Astrocyte (in vitro differentiated cells and primary cell): Measurements from ENCODE around the gene WFS1. TPM values are rescaled to one million over a fixed set of nuclear protein-coding genes. Genes with fewer than 3 reads are reported as not detected.

Experiments used
- DNase-seq: peaks from one replicate; pipeline ENCODE4 v3.0.0-alpha.2; 2010; ENCODE audit warnings: low read depth
- FAIRE-seq: peaks from 2 replicates; lab custom pipeline; 2011; peaks lifted over from hg19 to GRCh38; lab: Jason Lieb, UNC
- H2AFZ ChIP-seq: 2 replicates; pipeline ENCODE4 v1.6.0; 2012; ENCODE audit warnings: low read depth, low read length, inconsistent platforms
- H3K27ac ChIP-seq: 2 replicates; pipeline ENCODE4 v1.5.1; 2011; ENCODE audit warnings: low read depth, low read length, inconsistent platforms
- H3K27me3 ChIP-seq: 2 replicates; pipeline ENCODE4 v1.6.0; 2011; ENCODE audit warnings: low read length, inconsistent platforms; ENCODE audit not compliant: insufficient read depth
- H3K36me3 ChIP-seq: 2 replicates; pipeline ENCODE4 v1.5.1; 2011; ENCODE audit warnings: low read length, inconsistent platforms; ENCODE audit not compliant: insufficient read depth
- H3K4me1 ChIP-seq: 2 replicates; pipeline ENCODE4 v1.5.1; 2011; ENCODE audit warnings: low read length, inconsistent platforms; ENCODE audit not compliant: insufficient read depth
- H3K4me2 ChIP-seq: 2 replicates; pipeline ENCODE4 v1.6.0; 2012; ENCODE audit warnings: low read length, inconsistent platforms
- H3K4me3 ChIP-seq: 2 replicates; pipeline ENCODE4 v1.5.1; 2011; ENCODE audit warnings: low read depth, mild to moderate bottlenecking, low read length, inconsistent platforms; ENCODE audit not compliant: insufficient read depth
- H3K79me2 ChIP-seq: 2 replicates; pipeline ENCODE4 v1.6.0; 2012; ENCODE audit warnings: mild to moderate bottlenecking, low read length, inconsistent platforms; ENCODE audit not compliant: insufficient read depth
- H3K9ac ChIP-seq: 2 replicates; pipeline ENCODE4 v1.6.0; 2012; ENCODE audit warnings: mild to moderate bottlenecking, low read length, inconsistent platforms
- H3K9me3 ChIP-seq: 2 replicates; pipeline ENCODE4 v1.5.1; 2012; ENCODE audit warnings: low read depth, mild to moderate bottlenecking, low read length, inconsistent platforms; ENCODE audit not compliant: insufficient read depth
- H4K20me1 ChIP-seq: 2 replicates; pipeline ENCODE4 v1.6.0; 2012; ENCODE audit warnings: low read length, inconsistent platforms; ENCODE audit not compliant: insufficient read depth
- H3K27ac Mint-ChIP-seq: one replicate; pipeline ENCODE4 v1.8.0; 2021; ENCODE audit warnings: mild to moderate bottlenecking, mixed read lengths; ENCODE audit not compliant: unreplicated experiment
- H3K27me3 Mint-ChIP-seq: one replicate; pipeline ENCODE4 v1.8.0; 2021; ENCODE audit warnings: low read depth, mixed read lengths; ENCODE audit not compliant: unreplicated experiment
- H3K36me3 Mint-ChIP-seq: one replicate; pipeline ENCODE4 v1.8.0; 2021; ENCODE audit warnings: low read depth, mixed read lengths; ENCODE audit not compliant: unreplicated experiment
- H3K4me1 Mint-ChIP-seq: one replicate; pipeline ENCODE4 v1.8.0; 2021; ENCODE audit warnings: low read depth, mixed read lengths; ENCODE audit not compliant: unreplicated experiment
- H3K4me3 Mint-ChIP-seq: one replicate; pipeline ENCODE4 v1.8.0; 2021; ENCODE audit warnings: mild to moderate bottlenecking, moderate library complexity, mixed read lengths; ENCODE audit not compliant: unreplicated experiment
- H3K9me3 Mint-ChIP-seq: one replicate; pipeline ENCODE4 v1.8.0; 2021; ENCODE audit warnings: mild to moderate bottlenecking, mixed read lengths; ENCODE audit not compliant: unreplicated experiment
- CTCF ChIP-seq: IDR thresholded peaks from 2 replicates; pipeline ENCODE4 v1.5.1; 2011; ENCODE audit warnings: low read depth, mild to moderate bottlenecking, inconsistent platforms, low read length, moderate library complexity; ENCODE audit not compliant: insufficient read depth
- EZH2 ChIP-seq: IDR thresholded peaks from 2 replicates; pipeline ENCODE4 v1.6.1; 2012; ENCODE audit warnings: mild to moderate bottlenecking, low read length, inconsistent platforms; ENCODE audit not compliant: insufficient read depth
- total RNA-seq: library from RNA; stranded (reverse); gene quantifications from 2 replicates; pipeline ENCODE4 v1.2.1, GENCODE V29; 2021

The WFS1 gene
- total RNA-seq, 1 donor from 2014 or later = 39.0 TPM

- no peak overlapping the region for H3K4me2 ChIP-seq
- no peak overlapping the region for H3K9ac ChIP-seq
- no peaks in the 10 kb centered on the region for H3K36me3 ChIP-seq
- no peak overlapping the region for H2AFZ ChIP-seq
- no peaks in the 10 kb centered on the region for H3K79me2 ChIP-seq
- no peaks in the 10 kb centered on the region for H3K4me1 ChIP-seq
- H3K27me3 Mint-ChIP-seq = no peaks in the 10 kb centered on the region
- no peaks in the 10 kb centered on the region for H3K4me1 Mint-ChIP-seq
- H3K27me3 ChIP-seq = no peaks in the 10 kb centered on the region
- H3K9me3 Mint-ChIP-seq = no peaks in the 10 kb centered on the region
- TF ChIP-seq CTCF (no peak), EZH2 (no peak)
- no peak overlapping the region for H3K4me3 ChIP-seq
- no peak for FAIRE-seq
- H4K20me1 ChIP-seq = no peaks in the 10 kb centered on the region
- DNase-seq = no peak
- H3K9me3 ChIP-seq = no peaks in the 10 kb centered on the region
- H3K36me3 Mint-ChIP-seq = peaks cover 56% of the 10 kb centered on the region
- H3K27ac ChIP-seq = no peak overlapping the region
- H3K27ac Mint-ChIP-seq = no peak overlapping the region
- H3K4me3 Mint-ChIP-seq = no peak overlapping the region
Measured at GRCh38 chr4:6297266-6297815, 27.7 kb downstream of the WFS1 start.

- FAIRE-seq (no peak), DNase-seq (no peak)
- H3K27me3 ChIP-seq = no peaks in the 10 kb centered on the region
- H3K9ac ChIP-seq = no peak overlapping the region
- Mint-ChIP-seq H3K4me1 (no peaks in the 10 kb centered on the region), H3K27me3 (no peaks in the 10 kb centered on the region), H3K4me3 (no peak overlapping the region), H3K9me3 (no peaks in the 10 kb centered on the region), H3K36me3 (peaks cover 52% of the 10 kb centered on the region), H3K27ac (no peak overlapping the region)
- H3K79me2 ChIP-seq = no peaks in the 10 kb centered on the region
- no peaks in the 10 kb centered on the region for H3K4me1 ChIP-seq
- H4K20me1 ChIP-seq = peaks cover 3% of the 10 kb centered on the region
- TF ChIP-seq CTCF = no peak
- no peak for TF ChIP-seq EZH2
- H3K4me2 ChIP-seq = no peak overlapping the region
- no peaks in the 10 kb centered on the region for H3K9me3 ChIP-seq
- no peak overlapping the region for H2AFZ ChIP-seq
- no peak overlapping the region for H3K27ac ChIP-seq
- no peak overlapping the region for H3K4me3 ChIP-seq
- no peaks in the 10 kb centered on the region for H3K36me3 ChIP-seq
Measured at GRCh38 chr4:6298035-6298434, 28.4 kb downstream of the WFS1 start.

GRCh38 chr4:6298852-6299251 lies 29.2 kb downstream of the WFS1 start:
- Histone ChIP-seq H3K27me3 (no peaks in the 10 kb centered on the region), H2AFZ (no peak overlapping the region), H3K79me2 (no peaks in the 10 kb centered on the region), H3K9ac (no peak overlapping the region), H3K4me1 (no peaks in the 10 kb centered on the region), H3K4me2 (no peak overlapping the region), H3K9me3 (no peaks in the 10 kb centered on the region), H3K36me3 (no peaks in the 10 kb centered on the region), H3K27ac (no peak overlapping the region), H4K20me1 (peaks cover 8% of the 10 kb centered on the region), H3K4me3 (no peak overlapping the region)
- Mint-ChIP-seq H3K27me3 (no peaks in the 10 kb centered on the region), H3K4me3 (no peak overlapping the region), H3K27ac (no peak overlapping the region), H3K9me3 (no peaks in the 10 kb centered on the region), H3K4me1 (no peaks in the 10 kb centered on the region), H3K36me3 (peaks cover 47% of the 10 kb centered on the region)
- FAIRE-seq (no peak), DNase-seq (no peak)
- TF ChIP-seq CTCF (no peak), EZH2 (no peak)
